Nephron (organoid): Measurements from ENCODE around the gene TBX2.
"Not testable (repeated sequence)": the region's sequence is repeated elsewhere in the genome, so short reads cannot be mapped to it uniquely, and the experiment has no call there.

Experiments used
- H3K27ac Mint-ChIP-seq, 3 experiments: 2 replicates each; pipeline ENCODE4 v1.8.0; 2020; ENCODE audit warnings: mixed read lengths in 3 of 3, mild to moderate bottlenecking in 2 of 3, moderate library complexity in 1 of 3
- H3K27me3 Mint-ChIP-seq: 2 replicates; pipeline ENCODE4 v1.8.0; 2021; ENCODE audit warnings: low read depth, mild to moderate bottlenecking, moderate library complexity, mixed read lengths
- H3K36me3 Mint-ChIP-seq: 2 replicates; pipeline ENCODE4 v1.8.0; 2020; ENCODE audit warnings: low read depth, mixed read lengths
- H3K4me1 Mint-ChIP-seq: 2 replicates; pipeline ENCODE4 v1.8.0; 2020; ENCODE audit warnings: mixed read lengths
- H3K4me3 Mint-ChIP-seq, 3 experiments: 2 replicates each; pipeline ENCODE4 v1.8.0; 2020; ENCODE audit warnings: mild to moderate bottlenecking in 3 of 3, mixed read lengths in 3 of 3, moderate library complexity in 2 of 3
- H3K9me3 Mint-ChIP-seq: 2 replicates; pipeline ENCODE4 v1.8.0; 2020; ENCODE audit warnings: mixed read lengths
- TF ChIP-seq, protein P1 (sequence below), 3 experiments: fragments of 200-600 bp; sonication (generic); IDR thresholded peaks; one replicate each; pipeline ENCODE4 v1.5.0; 2021; ENCODE audit warnings: antibody characterized with exemption in 3 of 3; ENCODE audit not compliant: unreplicated experiment in 3 of 3

Gene TBX2

DNA sequence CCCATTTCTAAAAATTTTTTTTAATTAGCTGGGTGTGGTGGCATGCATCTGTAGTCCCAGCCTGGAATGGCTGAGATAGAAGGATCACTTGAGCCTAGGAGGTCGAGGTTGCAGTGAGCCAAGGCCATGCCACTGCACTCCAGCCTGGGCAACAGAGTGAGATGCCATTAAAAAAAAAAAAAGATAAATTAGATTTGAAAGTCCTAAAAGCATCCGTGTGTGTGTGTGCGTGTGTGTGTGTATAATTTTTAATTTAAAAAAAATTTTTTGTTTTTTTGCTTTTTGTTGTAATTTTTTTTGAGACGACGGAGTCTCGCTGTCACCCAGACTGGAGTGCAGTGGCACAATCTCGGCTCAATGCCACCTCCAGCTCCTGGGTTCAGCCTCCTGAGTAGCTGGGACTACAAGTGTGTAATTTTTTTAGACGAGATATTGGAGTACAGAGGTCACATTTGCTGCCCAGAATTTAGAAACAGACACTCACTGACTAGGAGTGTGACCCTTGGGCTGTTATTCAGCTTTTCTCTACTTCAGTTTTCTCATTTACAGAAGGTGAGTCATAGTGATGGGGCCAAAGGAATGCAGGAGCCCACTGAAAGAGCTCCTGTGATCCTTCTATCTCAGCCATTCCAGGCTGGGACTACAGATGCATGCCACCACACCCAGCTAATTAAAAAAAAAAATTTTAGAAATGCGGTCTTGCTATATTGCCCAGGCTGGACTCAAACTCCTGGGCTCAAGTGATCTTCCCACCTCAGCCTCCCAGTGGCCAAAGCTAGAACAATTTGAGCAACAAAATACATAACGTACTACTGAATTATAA is 27.1 kb downstream of the TBX2 start:
- Mint-ChIP-seq H3K36me3 (no peaks in the 10 kb centered on the region), H3K4me3 (no peak overlapping the region), H3K27me3 (peaks cover 25% of the 10 kb centered on the region), H3K27ac (no peak overlapping the region), H3K9me3 (no peaks in the 10 kb centered on the region), H3K4me1 (no peaks in the 10 kb centered on the region)
- TF ChIP-seq, protein P1, sequence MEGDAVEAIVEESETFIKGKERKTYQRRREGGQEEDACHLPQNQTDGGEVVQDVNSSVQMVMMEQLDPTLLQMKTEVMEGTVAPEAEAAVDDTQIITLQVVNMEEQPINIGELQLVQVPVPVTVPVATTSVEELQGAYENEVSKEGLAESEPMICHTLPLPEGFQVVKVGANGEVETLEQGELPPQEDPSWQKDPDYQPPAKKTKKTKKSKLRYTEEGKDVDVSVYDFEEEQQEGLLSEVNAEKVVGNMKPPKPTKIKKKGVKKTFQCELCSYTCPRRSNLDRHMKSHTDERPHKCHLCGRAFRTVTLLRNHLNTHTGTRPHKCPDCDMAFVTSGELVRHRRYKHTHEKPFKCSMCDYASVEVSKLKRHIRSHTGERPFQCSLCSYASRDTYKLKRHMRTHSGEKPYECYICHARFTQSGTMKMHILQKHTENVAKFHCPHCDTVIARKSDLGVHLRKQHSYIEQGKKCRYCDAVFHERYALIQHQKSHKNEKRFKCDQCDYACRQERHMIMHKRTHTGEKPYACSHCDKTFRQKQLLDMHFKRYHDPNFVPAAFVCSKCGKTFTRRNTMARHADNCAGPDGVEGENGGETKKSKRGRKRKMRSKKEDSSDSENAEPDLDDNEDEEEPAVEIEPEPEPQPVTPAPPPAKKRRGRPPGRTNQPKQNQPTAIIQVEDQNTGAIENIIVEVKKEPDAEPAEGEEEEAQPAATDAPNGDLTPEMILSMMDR (IDR thresholded peaks at IDR 0.05; ENCODE audit: unreplicated experiment in 3 of 3): no peak

DNA sequence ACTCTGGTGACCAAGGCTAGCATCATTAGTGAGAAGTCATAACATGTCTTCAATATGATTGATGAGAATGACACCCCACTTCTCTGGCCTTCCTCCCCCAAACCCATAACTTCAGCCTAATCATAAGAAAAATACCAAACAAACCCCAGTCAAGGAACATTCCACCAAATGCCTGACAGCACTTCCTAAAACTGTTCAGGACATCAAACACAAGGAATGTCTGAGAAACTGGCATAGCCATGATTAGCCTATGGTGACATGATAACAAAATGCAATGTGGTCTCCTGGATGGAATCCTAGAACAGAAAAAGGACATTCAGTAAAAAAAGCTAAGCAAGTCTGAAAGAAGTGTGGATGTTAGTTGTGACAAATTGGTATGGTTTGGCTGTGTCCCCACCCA is 27.9 kb downstream of the TBX2 start:
- Mint-ChIP-seq H3K4me1 (no peaks in the 10 kb centered on the region), H3K36me3 (no peaks in the 10 kb centered on the region), H3K27me3 (peaks cover 25% of the 10 kb centered on the region), H3K4me3 (no peak overlapping the region), H3K27ac (no peak overlapping the region), H3K9me3 (no peaks in the 10 kb centered on the region)
- TF ChIP-seq, protein P1 (IDR thresholded peaks at IDR 0.05; ENCODE audit: unreplicated experiment in 3 of 3): no peak

DNA sequence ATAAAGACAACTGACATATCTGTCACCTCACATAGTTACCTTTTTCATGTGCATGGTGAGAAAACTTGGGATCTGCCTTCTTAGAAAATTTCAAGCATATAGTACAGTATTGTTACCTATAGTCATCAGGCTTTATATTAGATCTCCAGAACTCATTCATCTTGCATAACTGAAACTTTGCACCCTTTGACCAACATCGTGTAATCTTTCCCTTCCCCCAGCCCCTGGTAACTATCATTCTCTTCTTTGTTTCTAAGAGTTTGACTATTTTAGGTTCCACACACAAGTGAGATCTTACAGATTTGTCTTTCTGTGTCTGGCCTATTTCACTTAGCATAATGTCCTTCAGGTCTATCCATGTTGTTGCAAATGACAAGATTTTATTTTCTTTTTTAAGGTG is 29.6 kb downstream of the TBX2 start:
- TF ChIP-seq, protein P1 (IDR thresholded peaks at IDR 0.05; ENCODE audit: unreplicated experiment in 3 of 3): no peak
- Mint-ChIP-seq H3K36me3 (no peaks in the 10 kb centered on the region), H3K4me1 (no peaks in the 10 kb centered on the region), H3K9me3 (peaks cover 7% of the 10 kb centered on the region), H3K27ac (no peak overlapping the region), H3K27me3 (peaks cover 20% of the 10 kb centered on the region), H3K4me3 (no peak overlapping the region)

DNA sequence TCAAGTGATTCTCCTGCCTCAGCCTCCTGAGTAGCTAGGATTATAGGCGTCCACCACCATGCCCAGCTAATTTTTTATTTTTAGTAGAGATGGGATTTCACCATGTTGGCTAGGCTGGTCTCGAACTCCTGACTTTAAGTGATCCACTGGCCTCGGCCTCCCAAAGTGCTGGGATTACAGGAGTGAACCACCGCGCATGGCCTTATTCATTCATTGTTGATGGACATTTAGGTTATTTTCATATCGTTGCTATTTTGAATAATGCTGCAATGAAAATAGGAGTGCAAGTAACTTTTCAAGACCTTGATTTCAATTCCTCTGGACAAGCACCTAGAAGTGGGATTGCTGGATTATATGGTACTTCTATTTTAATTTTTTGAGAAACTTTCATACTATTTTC is 30.2 kb downstream of the TBX2 start:
- not testable (repeated sequence) for H3K36me3 Mint-ChIP-seq, H3K4me1 Mint-ChIP-seq, H3K27ac Mint-ChIP-seq, H3K4me3 Mint-ChIP-seq
- peaks cover 20% of the 10 kb centered on the region for H3K27me3 Mint-ChIP-seq
- H3K9me3 Mint-ChIP-seq: peaks cover 12% of the 10 kb centered on the region

DNA sequence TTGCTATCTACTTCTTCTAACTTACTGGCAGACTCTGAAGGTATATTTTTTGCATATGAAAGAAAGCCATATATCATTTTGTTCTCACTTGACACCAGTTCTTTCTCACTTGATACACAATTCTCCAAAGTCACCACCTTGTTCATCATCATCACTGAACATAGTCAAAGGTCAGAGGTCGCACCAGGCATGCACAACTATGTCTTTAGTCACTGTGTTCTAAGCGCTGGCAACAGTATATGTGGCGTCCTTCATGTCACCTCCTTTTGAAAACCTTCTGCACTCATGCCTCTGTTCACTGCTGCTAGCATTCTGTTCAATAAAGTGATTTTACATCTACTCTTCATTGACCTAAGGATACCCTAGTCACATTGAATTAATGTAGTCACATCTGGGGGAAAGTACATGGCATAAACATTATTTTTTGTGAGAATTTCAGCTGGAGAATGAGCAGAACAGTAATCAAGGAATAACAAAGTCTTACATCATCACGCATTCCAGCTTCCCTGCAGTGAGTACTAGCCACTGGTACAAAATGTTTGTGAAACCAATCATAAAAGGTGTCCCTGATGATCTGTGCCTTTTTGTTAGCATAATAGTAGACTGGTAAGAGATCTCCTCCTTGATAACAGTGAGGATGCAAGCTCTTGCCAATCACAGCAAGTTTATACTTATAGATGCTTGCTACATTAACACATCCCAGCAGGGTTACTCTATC is 32.1 kb downstream of the TBX2 start:
- Mint-ChIP-seq H3K4me1 (no peaks in the 10 kb centered on the region), H3K9me3 (peaks cover 23% of the 10 kb centered on the region), H3K27ac (no peak overlapping the region), H3K36me3 (peaks cover 5% of the 10 kb centered on the region), H3K4me3 (no peak overlapping the region), H3K27me3 (peaks cover 17% of the 10 kb centered on the region)
- TF ChIP-seq, protein P1 (IDR thresholded peaks at IDR 0.05; ENCODE audit: unreplicated experiment in 3 of 3): no peak

DNA sequence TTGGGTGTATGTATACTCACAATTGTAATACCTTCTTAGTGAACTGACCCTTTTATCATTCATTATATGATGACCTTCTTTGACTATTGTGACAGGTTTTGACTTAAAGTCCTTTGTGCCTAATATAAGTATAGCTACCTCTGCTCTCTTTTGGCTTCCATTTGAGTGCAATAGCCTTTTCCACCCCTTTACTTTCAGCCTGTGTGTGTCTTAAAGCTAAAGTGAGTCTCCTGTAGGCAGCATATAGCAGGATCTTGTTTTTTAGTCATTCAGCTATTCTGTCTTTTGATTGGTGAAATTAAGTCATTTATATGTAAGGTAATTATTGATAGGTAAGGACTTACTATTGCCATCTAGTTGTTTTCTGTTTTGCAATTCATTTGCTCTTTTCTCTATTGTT is 36.6 kb downstream of the TBX2 start:
- Mint-ChIP-seq H3K4me1 (no peaks in the 10 kb centered on the region), H3K27me3 (peaks cover 21% of the 10 kb centered on the region), H3K36me3 (peaks cover 5% of the 10 kb centered on the region), H3K27ac (no peak overlapping the region), H3K4me3 (no peak overlapping the region), H3K9me3 (peaks cover 44% of the 10 kb centered on the region)
- TF ChIP-seq, protein P1 (IDR thresholded peaks at IDR 0.05; ENCODE audit: unreplicated experiment in 3 of 3): no peak
